ENCODE results near the gene PARD3B.

- no peak for TF ChIP-seq CTCF (IDR thresholded peaks at IDR 0.05)
- no peak for TF ChIP-seq POLR2A (IDR thresholded peaks at IDR 0.05)
Measured at GRCh38 chr2:205066081-205066480, 520.8 kb downstream of the PARD3B start.

Data from sigmoid colon (tissue), 3 donors.